PC-3 (cell line): ENCODE measurements around the gene WDPCP.

Source experiments
- EZH2 ChIP-seq: fragments of 300-600 bp; sonication (generic); IDR thresholded peaks from one replicate; pipeline ENCODE4 v1.6.1; 2017; ENCODE audit warnings: antibody characterized with exemption, mild to moderate bottlenecking, low read length; ENCODE audit not compliant: unreplicated experiment
- EZH2phosphoT487 ChIP-seq: fragments of 300-600 bp; sonication (generic); IDR thresholded peaks from 2 replicates; pipeline ENCODE4 v1.6.1; 2018; ENCODE audit warnings: mild to moderate bottlenecking, antibody characterized with exemption, low read length, borderline replicate concordance
- TF ChIP-seq, protein P1 (sequence below): fragments of 300-600 bp; sonication (generic); conservative IDR thresholded peaks from 2 replicates; pipeline ENCODE4 v1.5.1; 2017; ENCODE audit warnings: antibody characterized with exemption, low read depth, mild to moderate bottlenecking, low read length

DNA sequence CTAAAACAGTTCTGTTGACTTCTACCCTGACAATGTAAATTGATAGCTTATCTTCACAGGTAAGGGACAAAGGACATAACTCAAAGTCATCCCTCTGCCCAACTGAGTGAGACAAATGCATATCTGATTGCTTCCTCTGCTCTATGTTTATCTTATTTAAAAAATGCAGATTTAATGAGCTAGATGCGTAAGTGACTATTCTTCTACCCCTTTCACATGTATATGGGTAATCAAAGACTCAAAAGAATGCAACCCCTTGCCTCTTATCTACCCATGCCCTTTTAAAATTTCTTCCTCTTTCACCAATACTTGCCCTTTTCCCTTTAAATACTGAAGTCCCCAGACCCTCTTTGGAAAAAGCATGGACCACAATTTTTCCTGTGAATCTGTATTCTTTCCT is 253.4 kb downstream of the WDPCP start:
- TF ChIP-seq, protein P1, sequence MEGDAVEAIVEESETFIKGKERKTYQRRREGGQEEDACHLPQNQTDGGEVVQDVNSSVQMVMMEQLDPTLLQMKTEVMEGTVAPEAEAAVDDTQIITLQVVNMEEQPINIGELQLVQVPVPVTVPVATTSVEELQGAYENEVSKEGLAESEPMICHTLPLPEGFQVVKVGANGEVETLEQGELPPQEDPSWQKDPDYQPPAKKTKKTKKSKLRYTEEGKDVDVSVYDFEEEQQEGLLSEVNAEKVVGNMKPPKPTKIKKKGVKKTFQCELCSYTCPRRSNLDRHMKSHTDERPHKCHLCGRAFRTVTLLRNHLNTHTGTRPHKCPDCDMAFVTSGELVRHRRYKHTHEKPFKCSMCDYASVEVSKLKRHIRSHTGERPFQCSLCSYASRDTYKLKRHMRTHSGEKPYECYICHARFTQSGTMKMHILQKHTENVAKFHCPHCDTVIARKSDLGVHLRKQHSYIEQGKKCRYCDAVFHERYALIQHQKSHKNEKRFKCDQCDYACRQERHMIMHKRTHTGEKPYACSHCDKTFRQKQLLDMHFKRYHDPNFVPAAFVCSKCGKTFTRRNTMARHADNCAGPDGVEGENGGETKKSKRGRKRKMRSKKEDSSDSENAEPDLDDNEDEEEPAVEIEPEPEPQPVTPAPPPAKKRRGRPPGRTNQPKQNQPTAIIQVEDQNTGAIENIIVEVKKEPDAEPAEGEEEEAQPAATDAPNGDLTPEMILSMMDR: no peak
- TF ChIP-seq EZH2 (no peak), EZH2phosphoT487 (no peak)
